VCaP (cell line): Measurements from ENCODE around the gene SLC16A14.

Source experiments
- H3K27ac ChIP-seq: fragments of 450-650 bp; 2 replicates; pipeline ENCODE4 v1.5.1; 2017
- CTCF ChIP-seq: fragments of 450-650 bp; conservative IDR thresholded peaks from 2 replicates; pipeline ENCODE4 v1.5.1; 2017; ENCODE audit warnings: mild to moderate bottlenecking, moderate library complexity

Gene SLC16A14

GRCh38 chr2:230042195-230042594, 26.5 kb downstream of the SLC16A14 start:
- TF ChIP-seq CTCF, result no peak
- no peak overlapping the region for H3K27ac ChIP-seq

GRCh38 chr2:230023313-230023712, 45.4 kb downstream of the SLC16A14 start:
- TF ChIP-seq CTCF, result no peak
- H3K27ac ChIP-seq, result no peak overlapping the region

DNA sequence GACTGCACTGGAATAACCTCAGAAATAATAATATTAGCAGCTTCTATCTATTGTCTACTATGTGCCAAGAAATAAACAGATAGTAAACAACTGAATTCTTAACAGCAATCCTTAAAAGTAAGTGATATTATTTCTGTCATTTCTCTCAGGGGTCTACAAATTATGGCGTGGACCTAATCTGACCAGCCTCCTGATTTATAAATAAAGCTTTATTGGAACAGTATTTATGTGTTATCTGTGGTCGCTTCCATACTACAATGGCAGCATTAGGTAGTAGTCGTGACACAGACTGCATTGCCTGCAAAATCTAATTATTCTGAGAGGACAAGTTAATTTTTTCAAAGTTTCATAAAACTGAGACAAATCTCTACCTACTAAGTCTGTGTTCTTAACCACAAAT, 49.0 kb downstream of the SLC16A14 start:
- H3K27ac ChIP-seq, result no peak overlapping the region
- TF ChIP-seq CTCF, result no peak

- TF ChIP-seq CTCF, result no peak
- H3K27ac ChIP-seq, result no peak overlapping the region
These were observed 50.6 kb downstream of the SLC16A14 start for GRCh38 chr2:230018153-230018552.

DNA sequence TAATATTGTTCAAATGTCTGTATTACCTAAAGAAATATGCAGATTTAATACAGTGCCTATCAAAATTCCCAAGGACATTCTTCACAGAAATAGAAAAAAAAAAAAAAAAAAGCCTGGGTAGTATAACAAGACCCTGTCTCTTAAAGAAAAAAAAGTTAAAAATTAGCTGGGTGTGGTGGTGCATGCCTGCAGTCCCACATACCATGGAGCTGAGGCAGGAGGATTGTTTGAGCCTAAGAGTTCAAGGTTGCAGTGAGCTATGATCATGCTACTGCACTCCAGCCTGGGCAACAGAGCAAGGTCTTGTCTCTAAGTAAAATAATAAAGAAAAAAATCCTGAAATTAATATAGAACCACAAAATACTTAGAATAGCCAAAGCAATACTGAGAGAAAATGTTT, 51.9 kb downstream of the SLC16A14 start:
- H3K27ac ChIP-seq, result no peak overlapping the region
- TF ChIP-seq CTCF, result no peak

DNA sequence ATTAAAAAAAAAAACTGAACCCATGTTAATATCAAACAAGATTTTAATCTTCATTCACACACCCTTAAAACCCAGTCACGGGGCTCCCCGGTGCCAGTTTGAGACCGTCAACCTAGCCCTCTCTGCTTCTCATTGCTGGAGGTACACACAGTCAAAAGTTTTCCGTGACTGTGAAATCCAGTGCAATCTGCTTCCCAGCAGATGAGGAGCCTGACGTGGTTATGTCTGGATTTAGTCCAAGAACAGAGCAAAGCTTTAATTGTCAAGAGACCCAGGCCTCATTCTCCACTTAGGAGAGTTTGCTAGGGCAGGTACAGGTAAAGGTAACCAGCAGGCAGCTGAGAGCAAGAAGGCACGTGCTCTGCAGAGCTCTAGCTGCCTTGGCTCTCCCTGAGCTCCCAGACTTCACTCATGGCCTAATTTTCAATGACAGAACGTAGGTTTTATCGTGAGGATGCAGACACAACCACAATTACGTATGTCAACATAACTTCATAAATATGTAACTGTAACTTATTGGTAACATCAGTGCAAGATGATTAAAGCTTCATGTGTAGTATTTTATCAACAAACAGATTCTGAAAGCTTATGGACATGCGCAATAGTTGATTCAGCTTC, 56.3 kb downstream of the SLC16A14 start:
- TF ChIP-seq CTCF, result no peak
- no peak overlapping the region for H3K27ac ChIP-seq

DNA sequence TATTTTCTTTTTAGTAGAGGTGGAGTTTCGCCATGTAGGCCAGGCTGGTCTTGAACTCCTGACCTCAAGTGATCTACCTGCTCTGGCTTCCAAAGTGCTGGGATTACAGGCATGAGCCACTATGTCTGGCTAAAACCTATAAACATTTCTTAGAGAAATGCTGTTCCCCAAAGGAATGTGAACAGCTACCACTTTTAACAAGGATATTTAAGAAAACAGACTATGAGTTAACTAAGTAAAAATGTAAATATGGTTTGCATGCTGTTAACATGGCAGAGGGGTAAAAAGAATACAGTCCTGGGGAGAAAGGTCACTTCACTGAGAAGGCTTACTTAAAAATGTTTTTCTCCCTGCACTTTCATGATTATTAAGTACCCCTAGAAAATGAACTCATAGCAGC, 57.1 kb downstream of the SLC16A14 start:
- no peak for TF ChIP-seq CTCF
- no peak overlapping the region for H3K27ac ChIP-seq
